CD4-positive, alpha-beta T cell treated with Interleukin-10 for 1 hour (primary cell): ENCODE data around the gene SIX5.

Source experiments
- DNase-seq: peaks from one replicate; pipeline ENCODE4 v3.0.0-alpha.2; 2020

The SIX5 gene

DNA sequence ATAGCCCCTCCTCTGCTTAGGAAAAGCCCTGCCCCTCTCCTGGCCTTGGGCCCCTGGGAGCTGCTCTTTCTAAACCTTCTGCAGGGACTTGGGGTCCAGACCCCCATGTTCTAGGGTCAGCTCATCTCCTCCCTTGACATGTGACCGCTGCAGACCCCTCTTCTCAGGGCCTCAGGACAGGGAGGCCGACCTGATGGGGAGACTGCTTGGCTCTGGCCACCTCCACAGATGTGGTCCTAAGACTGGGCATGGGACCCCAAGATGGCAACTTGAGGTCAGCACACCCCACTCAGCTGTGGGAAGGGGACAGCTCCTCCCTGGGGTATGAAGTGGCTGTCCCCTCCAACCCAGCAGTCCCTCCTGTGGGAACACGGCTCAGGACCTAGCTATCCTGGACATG, 3.9 kb upstream of the SIX5 start:
- no peak for DNase-seq

GRCh38 chr19:45772130-45772840, 3.2 kb upstream of the SIX5 start:
- DNase-seq: no peak

- no peak for DNase-seq
Observed at GRCh38 chr19:45771311-45771933, 2.4 kb upstream of the SIX5 start.

GRCh38 chr19:45770192-45771101, 1.4 kb upstream of the SIX5 start:
- DNase-seq: peak; percentile 92

DNA sequence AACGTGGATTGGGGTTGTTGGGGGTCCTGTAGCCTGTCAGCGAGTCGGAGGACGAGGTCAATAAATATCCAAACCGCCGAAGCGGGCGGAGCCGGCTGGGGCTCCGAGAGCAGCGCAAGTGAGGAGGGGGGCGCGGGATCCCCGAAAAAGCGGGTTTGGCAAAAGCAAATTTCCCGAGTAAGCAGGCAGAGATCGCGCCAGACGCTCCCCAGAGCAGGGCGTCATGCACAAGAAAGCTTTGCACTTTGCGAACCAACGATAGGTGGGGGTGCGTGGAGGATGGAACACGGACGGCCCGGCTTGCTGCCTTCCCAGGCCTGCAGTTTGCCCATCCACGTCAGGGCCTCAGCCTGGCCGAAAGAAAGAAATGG, 754 bp upstream of the SIX5 start:
- DNase-seq: no peak

DNA sequence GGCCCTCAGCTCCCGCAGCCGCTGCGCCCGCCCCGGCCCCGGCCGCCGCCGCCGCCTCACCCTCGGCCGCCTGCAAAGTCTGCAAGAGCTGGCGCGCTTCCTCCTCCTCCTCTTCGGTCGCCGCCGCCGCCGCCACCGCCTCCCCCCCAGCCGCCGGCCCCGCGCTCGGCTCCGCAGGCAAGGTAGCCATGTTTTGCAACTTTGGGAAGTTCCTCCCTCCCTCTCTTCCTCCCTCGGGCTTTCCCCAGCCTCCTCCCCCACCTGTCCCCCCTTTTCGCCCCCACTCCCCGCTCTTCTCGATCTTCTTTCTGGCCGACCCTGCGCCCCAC, 433 bp downstream of the SIX5 start:
- peak; percentile 46 for DNase-seq

GRCh38 chr19:45767881-45768654, 984 bp downstream of the SIX5 start:
- peak; percentile 5 for DNase-seq

- no peak for DNase-seq
Observed at GRCh38 chr19:45767410-45767880, 1.6 kb downstream of the SIX5 start.

GRCh38 chr19:45766869-45767346, 2.1 kb downstream of the SIX5 start:
- no peak for DNase-seq

DNA sequence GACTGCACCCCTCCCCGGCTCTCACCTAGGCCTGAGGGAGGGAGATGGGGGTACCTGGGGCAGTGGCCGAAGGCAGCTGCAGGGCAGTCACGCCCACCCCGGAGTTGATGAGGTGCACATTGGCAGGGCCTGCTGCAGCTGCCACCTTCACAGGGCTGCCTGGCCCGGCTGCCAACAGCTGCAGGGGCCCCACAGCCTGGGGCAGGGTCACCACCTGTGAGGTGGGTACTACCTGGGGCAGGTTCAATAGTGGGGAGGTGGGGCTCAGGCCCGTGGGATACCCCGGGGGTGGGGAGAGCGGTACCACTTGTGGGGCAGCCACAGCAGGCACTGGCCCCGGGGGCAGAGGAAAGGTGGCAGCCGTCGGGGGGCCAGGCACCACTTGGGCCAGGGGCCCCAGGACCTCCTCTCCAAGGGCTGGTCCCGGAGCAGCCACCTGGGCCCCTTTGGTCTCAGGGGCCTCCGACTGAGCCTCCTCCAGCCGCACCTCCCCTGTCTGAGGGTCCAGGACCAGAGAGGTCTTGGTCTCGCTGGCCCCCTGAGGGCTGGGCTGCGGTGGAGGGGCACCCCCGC, 2.7 kb downstream of the SIX5 start:
- no peak for DNase-seq

GRCh38 chr19:45765702-45766295, 3.3 kb downstream of the SIX5 start:
- DNase-seq: no peak

DNA sequence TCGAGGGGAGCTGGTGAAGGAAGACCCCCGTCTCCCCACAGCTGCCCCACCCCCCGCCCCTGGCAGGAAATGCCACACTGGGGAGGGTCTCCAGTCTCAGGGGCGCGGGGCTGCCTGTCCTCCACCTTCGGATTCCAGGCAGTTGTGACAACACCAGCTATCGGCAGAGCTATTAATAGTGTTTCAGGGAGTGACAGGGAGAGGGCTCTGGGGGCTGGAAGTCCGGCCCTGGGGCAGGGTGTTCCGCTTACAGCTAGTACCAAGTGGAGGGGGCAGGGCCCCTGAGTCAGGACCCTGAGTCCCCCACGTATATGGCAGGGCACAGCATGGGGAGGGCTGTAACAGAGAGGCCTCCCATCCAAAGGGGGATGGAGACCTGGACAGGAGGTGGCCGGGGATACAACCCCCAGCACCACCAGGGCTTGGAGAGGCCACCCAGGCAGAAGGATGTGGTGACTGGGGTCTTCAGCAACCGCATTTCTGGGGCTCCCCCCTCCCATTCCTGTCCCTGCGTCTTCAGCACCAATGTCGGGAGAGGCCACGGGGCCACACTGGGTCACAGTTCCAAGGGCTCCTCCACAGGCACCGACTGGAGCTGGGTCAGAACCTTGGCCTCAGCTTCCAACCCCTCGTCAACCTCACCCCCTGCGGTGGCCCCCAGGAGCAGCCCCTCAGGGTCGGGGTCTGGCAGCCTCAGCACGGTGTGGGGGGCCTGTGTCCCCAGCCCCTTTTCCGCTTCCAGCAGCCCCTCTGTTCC, 3.9 kb downstream of the SIX5 start:
- DNase-seq: no peak

DNA sequence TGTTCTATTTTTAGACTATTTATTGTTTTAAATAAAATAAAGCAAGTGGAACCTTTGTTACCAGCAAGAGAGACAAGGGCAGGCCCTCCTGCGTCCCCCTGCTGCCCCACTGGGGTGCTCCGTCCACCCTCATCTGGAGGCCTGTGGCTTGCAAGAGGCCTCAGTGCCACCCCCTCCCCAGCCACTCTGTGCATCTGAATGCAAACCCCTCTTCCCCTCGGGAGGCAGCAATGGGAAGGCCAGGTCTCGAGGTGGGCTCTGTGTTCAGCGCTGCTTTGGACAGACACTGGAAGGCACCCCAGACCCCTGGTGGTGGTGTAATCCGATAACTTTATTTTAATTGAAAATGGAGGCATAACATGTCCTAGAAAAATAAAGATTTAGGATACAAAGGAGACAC, 4.6 kb downstream of the SIX5 start:
- DNase-seq: no peak

DNA sequence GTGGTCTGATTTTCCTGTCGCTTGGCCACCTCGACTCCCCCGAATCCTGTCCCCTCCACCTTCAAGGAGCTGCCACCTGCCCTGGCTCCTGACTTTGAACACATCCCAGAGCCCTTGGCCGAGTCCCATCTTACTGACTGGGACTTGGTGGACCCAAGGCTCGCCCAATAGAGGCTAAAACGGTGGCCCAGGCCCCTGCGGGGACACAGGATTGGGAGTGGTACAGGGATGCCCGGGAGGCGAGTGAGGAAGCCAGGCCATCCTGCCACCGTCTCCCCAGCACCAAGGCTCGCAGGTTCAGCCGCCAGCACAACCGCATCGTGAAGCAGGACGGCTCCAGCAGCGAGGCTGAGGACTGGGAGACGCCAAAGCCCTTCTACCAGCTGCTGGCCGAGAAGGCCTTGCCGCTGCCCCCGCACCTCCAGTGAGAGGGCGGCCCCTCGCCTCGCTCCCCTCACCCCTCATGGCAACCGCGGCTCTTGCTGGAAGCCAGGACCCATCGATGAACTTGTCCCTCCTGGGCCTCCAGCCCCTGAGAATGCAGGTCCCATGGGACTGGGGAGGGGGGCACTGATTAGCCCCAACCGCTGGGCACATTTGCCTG, 5.3 kb downstream of the SIX5 start:
- DNase-seq: no peak

- no peak for DNase-seq
Observed at GRCh38 chr19:45762870-45763631, 6.0 kb downstream of the SIX5 start.

DNA sequence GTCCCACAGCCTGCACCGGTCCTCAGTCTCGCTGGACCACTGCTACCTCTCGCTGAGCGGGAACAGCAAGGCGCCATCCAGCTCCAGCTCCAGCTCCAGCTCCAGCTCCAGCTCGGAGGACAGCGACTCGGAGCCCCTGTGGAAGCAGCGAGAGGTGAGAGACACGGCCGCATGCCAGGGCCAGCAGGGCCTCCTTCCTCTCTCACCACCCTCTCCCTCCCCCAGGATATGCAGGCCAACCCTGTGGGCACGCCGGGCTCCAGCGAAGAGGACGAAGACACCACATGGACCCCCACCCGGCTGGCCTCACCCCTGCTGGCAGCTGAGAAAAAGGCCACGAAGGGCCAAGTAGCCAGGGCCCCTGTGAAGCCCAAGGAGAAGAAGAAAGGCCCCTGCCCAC, 7.3 kb downstream of the SIX5 start:
- DNase-seq: no peak

- DNase-seq: no peak
Observed at GRCh38 chr19:45758921-45759320, 10.1 kb downstream of the SIX5 start.

GRCh38 chr19:45757695-45758094, 11.4 kb downstream of the SIX5 start:
- no peak for DNase-seq

DNA sequence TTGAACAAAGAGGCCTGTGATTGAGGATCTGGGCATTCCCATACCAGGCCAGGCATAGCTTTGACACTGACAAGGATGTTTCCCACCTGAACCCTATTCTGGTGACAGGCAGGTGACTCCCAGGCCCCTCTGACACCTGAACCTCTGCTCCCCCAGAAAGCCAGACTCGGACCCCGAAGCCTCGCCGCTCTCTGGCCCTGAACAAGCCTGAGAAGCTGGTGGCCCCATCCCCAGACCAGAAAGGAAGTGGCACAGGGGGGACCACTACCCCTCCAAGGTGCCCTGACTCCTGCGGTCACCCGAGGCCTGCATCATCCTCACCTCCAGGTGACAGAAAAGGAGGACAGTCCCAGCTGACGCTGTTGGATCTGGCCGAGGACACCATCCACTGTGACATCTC, 14.7 kb downstream of the SIX5 start:
- DNase-seq: no peak

- no peak for DNase-seq
Observed at GRCh38 chr19:45753548-45753947, 15.5 kb downstream of the SIX5 start.
